Sigmoid colon (tissue), 4 donors: ENCODE results near the gene C19orf12.

Experiments
- EP300 ChIP-seq, 4 donors: sonication (generic); formaldehyde crosslinking; IDR thresholded peaks; one replicate each; pipeline ENCODE4 v1.6.1; 2017; ENCODE audit warnings: antibody characterized with exemption in 4 of 4
- POLR2A ChIP-seq, 2 donors: fragments of 450-650 bp; IDR thresholded peaks; one replicate each; pipeline ENCODE4 v1.6.1; 2016; ENCODE audit warnings: antibody characterized with exemption in 2 of 2, mild to moderate bottlenecking in 2 of 2, moderate library complexity in 2 of 2
- POLR2AphosphoS5 ChIP-seq, 4 donors: sonication (generic); formaldehyde crosslinking; IDR thresholded peaks; one replicate each; pipeline ENCODE4 v1.6.1; 2017; ENCODE audit warnings: antibody characterized with exemption in 4 of 4
- TF ChIP-seq, protein P1 (sequence below), 4 experiments: fragments of 450-650 bp in 3 of 4; fragments of 200-600 bp in 1 of 4; IDR thresholded peaks; one replicate each; pipeline ENCODE4 v1.5.1; 2016 to 2019; ENCODE audit warnings: antibody characterized with exemption in 4 of 4, mild to moderate bottlenecking in 3 of 4, moderate library complexity in 2 of 4

DNA sequence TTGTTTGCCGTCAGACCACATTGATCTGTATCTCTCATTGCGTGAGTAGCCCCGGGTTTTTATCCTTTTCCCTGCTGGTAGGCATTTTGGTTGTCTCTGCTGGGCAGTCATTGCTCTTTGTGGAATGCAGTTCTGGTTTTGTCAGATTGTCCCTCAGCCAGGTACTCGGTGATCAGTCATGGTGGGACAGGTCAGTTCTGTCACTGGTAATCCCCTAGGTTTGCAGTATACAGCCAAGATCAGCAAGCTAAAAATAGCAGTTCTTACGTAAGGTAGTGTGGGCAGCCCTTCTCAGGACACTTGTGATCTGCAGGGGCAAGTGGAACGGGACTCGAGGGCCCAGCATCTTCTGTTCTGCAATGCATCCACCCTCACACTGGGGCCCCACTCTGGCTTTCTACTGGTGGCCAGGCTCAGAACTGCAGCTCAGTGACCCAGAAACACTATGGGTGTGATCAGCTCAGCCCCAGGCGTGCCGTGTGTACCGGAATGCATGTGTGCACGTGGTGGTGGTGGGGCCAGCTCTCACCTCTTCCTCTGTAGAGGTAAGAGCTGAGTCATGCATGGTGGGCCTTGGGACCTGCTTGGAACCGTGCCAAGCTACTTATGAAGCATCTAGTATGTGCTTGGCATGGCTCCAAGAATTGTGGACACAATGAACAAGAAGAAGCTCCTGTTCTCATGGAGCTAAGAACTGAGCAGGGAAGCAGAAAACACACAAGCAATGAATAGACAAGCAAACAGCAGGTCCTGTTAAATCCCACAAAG, 43.5 kb downstream of the C19orf12 start:
- TF ChIP-seq, protein P1, sequence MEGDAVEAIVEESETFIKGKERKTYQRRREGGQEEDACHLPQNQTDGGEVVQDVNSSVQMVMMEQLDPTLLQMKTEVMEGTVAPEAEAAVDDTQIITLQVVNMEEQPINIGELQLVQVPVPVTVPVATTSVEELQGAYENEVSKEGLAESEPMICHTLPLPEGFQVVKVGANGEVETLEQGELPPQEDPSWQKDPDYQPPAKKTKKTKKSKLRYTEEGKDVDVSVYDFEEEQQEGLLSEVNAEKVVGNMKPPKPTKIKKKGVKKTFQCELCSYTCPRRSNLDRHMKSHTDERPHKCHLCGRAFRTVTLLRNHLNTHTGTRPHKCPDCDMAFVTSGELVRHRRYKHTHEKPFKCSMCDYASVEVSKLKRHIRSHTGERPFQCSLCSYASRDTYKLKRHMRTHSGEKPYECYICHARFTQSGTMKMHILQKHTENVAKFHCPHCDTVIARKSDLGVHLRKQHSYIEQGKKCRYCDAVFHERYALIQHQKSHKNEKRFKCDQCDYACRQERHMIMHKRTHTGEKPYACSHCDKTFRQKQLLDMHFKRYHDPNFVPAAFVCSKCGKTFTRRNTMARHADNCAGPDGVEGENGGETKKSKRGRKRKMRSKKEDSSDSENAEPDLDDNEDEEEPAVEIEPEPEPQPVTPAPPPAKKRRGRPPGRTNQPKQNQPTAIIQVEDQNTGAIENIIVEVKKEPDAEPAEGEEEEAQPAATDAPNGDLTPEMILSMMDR (IDR thresholded peaks at IDR 0.05), result no peak
- TF ChIP-seq POLR2AphosphoS5 (IDR thresholded peaks at IDR 0.05), result peak in 1 of 4 donors; percentile 35
- no peak for TF ChIP-seq POLR2A (IDR thresholded peaks at IDR 0.05)
- peak in 1 of 4 donors; percentile 19 for TF ChIP-seq EP300 (IDR thresholded peaks at IDR 0.05)
